Ectodermal cell (in vitro differentiated cells): Measurements from ENCODE around the gene SPOCK1.

Experiments used
- H3K27ac ChIP-seq: 2 replicates; pipeline ENCODE4 v1.7.0; 2013; ENCODE audit warnings: mild to moderate bottlenecking, low read depth, low read length; ENCODE audit not compliant: insufficient read depth, poor library complexity, severe bottlenecking
- H3K27me3 ChIP-seq: 2 replicates; pipeline ENCODE4 v1.7.0; 2013; ENCODE audit warnings: mild to moderate bottlenecking, low read length; ENCODE audit not compliant: insufficient read depth, control insufficient read depth, poor library complexity, severe bottlenecking
- H3K36me3 ChIP-seq: one replicate; pipeline ENCODE4 v1.7.0; 2013; ENCODE audit warnings: low read length; ENCODE audit not compliant: control insufficient read depth, insufficient read depth
- H3K4me1 ChIP-seq: one replicate; pipeline ENCODE4 v1.7.0; 2013; ENCODE audit warnings: low read length; ENCODE audit not compliant: control insufficient read depth, insufficient read depth
- H3K4me3 ChIP-seq: 2 replicates; pipeline ENCODE4 v1.7.0; 2013; ENCODE audit warnings: low read depth, low read length, control low read depth; ENCODE audit not compliant: insufficient read depth
- H3K9me3 ChIP-seq: 2 replicates; pipeline ENCODE4 v1.7.0; 2013; ENCODE audit warnings: mild to moderate bottlenecking, low read length, moderate library complexity; ENCODE audit not compliant: control insufficient read depth
- WGBS, 2 experiments: methylation state at CpG; one replicate each; pipeline ENCODE4 v1.1.7; 2013; ENCODE audit warnings: missing lambda C conversion rate in 2 of 2; 5-methylcytosine and 5-hydroxymethylcytosine counted together

The SPOCK1 gene

GRCh38 chr5:137325721-137326120, 173.4 kb downstream of the SPOCK1 start:
- no peak overlapping the region for H3K4me3 ChIP-seq
- H3K27ac ChIP-seq = no peak overlapping the region
- no peaks in the 10 kb centered on the region for H3K4me1 ChIP-seq
- WGBS, 2 experiments = 91 to 98% methylated on average over 3 of the region's 4 CpGs
- H3K27me3 ChIP-seq = no peaks in the 10 kb centered on the region
- H3K9me3 ChIP-seq = no peaks in the 10 kb centered on the region
- no peaks in the 10 kb centered on the region for H3K36me3 ChIP-seq

DNA sequence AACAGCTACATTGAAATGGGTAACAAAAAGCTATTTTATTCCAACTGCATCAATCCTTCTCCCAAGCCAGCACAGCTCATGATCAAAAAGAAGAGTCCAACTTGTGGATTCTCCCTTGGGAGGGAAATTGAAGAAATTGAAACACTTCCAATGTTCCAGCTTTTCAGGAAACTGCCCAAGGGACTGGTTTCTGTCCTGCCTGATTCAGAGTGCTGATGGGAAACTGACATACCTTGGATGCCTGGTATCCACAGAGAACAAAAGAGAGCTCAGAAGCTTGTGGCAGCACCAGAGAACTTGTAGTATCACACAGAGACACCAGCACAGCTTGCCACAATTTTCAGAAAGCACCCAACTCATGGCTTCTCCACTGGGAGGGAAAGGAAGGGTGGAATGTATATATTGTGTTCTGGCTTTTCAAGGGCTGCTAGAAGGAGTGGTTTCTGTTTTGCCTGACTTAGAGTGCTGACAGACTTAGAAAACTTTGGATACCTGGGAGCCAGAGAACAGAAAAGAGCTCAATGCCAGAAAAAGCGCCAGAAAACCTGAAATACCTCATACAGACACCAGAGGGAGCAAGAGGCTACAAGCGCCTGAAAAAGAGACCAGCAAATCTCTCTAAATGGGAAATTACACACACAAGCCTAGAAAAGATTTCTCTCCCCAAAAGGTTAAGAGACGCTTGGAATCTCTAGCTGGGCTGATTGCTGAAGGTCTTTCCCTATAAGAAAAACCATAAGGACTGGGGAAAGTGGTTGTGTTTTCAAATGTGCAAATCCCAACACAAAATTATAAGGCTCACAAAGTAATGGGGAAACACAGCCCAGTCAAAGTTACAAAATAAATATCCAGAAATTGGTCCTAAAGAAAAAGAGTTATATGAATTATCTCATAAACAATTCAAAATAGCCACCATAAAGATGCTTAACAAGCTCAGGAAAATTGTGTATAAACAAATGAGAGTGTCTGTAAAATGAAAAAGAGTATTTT, 178.8 kb downstream of the SPOCK1 start:
- H3K9me3 ChIP-seq = no peaks in the 10 kb centered on the region
- no peaks in the 10 kb centered on the region for H3K4me1 ChIP-seq
- WGBS, 2 experiments = 1 to 3% methylated on average over 2 to 3 of the region's 3 CpGs
- H3K4me3 ChIP-seq = no peak overlapping the region
- H3K27me3 ChIP-seq = no peaks in the 10 kb centered on the region
- no peak overlapping the region for H3K27ac ChIP-seq
- no peaks in the 10 kb centered on the region for H3K36me3 ChIP-seq

DNA sequence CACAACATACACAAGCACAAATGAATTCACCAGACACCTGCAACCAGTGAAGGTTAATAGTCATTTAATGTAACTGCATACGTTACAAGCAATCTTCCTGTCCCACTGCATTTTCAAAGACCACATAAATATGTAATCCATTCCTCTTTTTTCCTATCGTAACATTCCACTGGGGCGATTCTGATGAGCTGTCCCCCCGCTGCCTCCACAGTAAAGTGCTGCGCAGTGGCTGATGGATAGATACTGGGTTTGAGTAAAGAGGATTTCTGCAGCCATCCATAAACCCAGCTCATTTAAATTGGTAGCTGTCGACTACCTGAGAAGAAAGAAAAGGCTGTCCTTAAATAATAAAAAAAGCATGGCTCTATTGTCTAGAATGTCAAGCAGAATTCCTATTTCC, 181.1 kb downstream of the SPOCK1 start:
- Histone ChIP-seq H3K4me3 (no peak overlapping the region), H3K27ac (no peak overlapping the region), H3K9me3 (no peaks in the 10 kb centered on the region), H3K4me1 (no peaks in the 10 kb centered on the region), H3K27me3 (no peaks in the 10 kb centered on the region), H3K36me3 (no peaks in the 10 kb centered on the region)
- WGBS, 2 experiments = 94 to 99% methylated on average over 6 of the region's 6 CpGs

GRCh38 chr5:137316346-137316736, 182.8 kb downstream of the SPOCK1 start:
- no peak overlapping the region for H3K27ac ChIP-seq
- H3K4me3 ChIP-seq = no peak overlapping the region
- no peaks in the 10 kb centered on the region for H3K9me3 ChIP-seq
- peaks cover 3% of the 10 kb centered on the region for H3K4me1 ChIP-seq
- H3K27me3 ChIP-seq = no peaks in the 10 kb centered on the region
- no peaks in the 10 kb centered on the region for H3K36me3 ChIP-seq
- WGBS, 2 experiments = 85 to 91% methylated on average over 1 of the region's 1 CpG

GRCh38 chr5:137315534-137316345, 183.4 kb downstream of the SPOCK1 start:
- Histone ChIP-seq H3K27ac (no peak overlapping the region), H3K9me3 (no peaks in the 10 kb centered on the region), H3K27me3 (no peaks in the 10 kb centered on the region), H3K4me3 (no peak overlapping the region), H3K36me3 (no peaks in the 10 kb centered on the region), H3K4me1 (peaks cover 3% of the 10 kb centered on the region)
- 90 to 91% methylated on average over 8 of the region's 8 CpGs for WGBS, 2 experiments

GRCh38 chr5:137315109-137315508, 184.0 kb downstream of the SPOCK1 start:
- 97% methylated on average over 2 of the region's 2 CpGs for WGBS, 2 experiments
- Histone ChIP-seq H3K9me3 (no peaks in the 10 kb centered on the region), H3K36me3 (no peaks in the 10 kb centered on the region), H3K27me3 (no peaks in the 10 kb centered on the region), H3K4me1 (peaks cover 3% of the 10 kb centered on the region), H3K4me3 (no peak overlapping the region), H3K27ac (no peak overlapping the region)

DNA sequence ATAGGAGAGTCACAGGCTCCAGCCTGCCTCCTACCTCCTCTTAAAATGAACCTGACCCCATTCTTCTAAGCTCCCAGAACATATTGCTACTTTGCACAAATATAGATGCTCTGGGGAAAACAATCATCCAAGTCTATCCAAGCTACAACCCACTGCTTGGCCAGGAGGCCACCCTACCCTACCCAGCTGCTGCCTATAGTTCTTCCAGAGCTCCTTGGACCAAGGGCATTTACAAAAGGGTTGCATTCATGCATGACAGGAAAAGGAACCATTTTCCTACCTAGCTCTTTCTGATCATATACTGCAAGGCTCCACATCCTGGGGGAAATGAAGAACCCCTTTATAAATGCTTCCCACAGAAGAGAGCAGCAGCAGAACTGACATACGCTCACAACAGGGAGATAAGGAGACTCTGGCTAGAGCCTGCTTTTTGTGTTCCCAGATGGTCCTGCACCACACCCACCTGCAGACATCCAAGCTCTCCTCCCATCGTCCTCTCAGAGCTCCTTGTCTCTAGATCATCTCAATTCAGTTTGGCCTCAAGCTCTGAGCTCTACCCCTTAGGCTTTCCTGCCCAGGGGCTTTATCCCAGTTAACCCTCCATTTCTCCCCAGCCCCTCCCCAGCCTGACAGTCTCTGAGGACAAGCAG, 185.5 kb downstream of the SPOCK1 start:
- no peaks in the 10 kb centered on the region for H3K9me3 ChIP-seq
- H3K4me3 ChIP-seq = no peak overlapping the region
- no peaks in the 10 kb centered on the region for H3K36me3 ChIP-seq
- H3K27me3 ChIP-seq = no peaks in the 10 kb centered on the region
- 88 to 93% methylated on average over 2 of the region's 2 CpGs for WGBS, 2 experiments
- H3K27ac ChIP-seq = no peak overlapping the region
- H3K4me1 ChIP-seq = peaks cover 7% of the 10 kb centered on the region

- H3K27me3 ChIP-seq = no peaks in the 10 kb centered on the region
- peaks cover 16% of the 10 kb centered on the region for H3K4me1 ChIP-seq
- 81 to 85% methylated on average over 2 of the region's 2 CpGs for WGBS, 2 experiments
- no peaks in the 10 kb centered on the region for H3K36me3 ChIP-seq
- no peak overlapping the region for H3K27ac ChIP-seq
- no peak overlapping the region for H3K4me3 ChIP-seq
- no peaks in the 10 kb centered on the region for H3K9me3 ChIP-seq
These were observed 187.1 kb downstream of the SPOCK1 start for GRCh38 chr5:137312011-137312410.

- no peaks in the 10 kb centered on the region for H3K9me3 ChIP-seq
- H3K27me3 ChIP-seq = no peaks in the 10 kb centered on the region
- no peaks in the 10 kb centered on the region for H3K36me3 ChIP-seq
- WGBS, 2 experiments = 66% methylated on average over 5 of the region's 5 CpGs
- peaks cover 16% of the 10 kb centered on the region for H3K4me1 ChIP-seq
- no peak overlapping the region for H3K27ac ChIP-seq
- H3K4me3 ChIP-seq = no peak overlapping the region
These were observed 188.9 kb downstream of the SPOCK1 start for GRCh38 chr5:137310051-137310730.
